ENCODE measurements around the gene AMY2A.
"Not testable (repeated sequence)": the region's sequence is repeated elsewhere in the genome, so short reads cannot be mapped to it uniquely, and the experiment has no call there.

The AMY2A gene

DNA sequence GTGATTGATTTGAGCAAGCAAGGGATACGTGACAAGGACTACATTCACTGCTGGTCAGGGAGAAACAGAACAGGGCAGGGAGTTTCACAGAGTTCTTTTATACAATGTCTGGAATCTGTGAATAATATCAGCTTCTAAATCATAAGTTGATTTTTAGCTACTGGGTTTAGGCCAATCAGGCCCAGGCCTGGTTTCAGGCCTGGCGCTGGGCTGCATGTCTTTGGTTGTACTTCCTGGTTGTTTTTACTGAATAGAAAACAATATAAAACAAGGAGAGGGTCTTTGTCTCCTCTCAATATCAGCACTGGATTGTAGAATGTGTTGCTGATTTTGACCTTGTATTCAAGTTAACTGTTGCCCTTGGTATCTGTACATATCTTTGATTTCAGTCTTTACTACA is 865 bp upstream of the AMY2A start:
- CTCF ChIA-PET: no interaction called here
- Histone ChIP-seq H3K9me3 (ENCODE audit: control insufficient read depth, insufficient read depth, low read depth, low read length) (no peaks in the 10 kb centered on the region), H3K4me3 (ENCODE audit: low read depth, low read length) (no peak overlapping the region), H3K4me1 (ENCODE audit: control insufficient read depth, insufficient read depth, low read length) (no peaks in the 10 kb centered on the region), H3K36me3 (ENCODE audit: control insufficient read depth in 2 of 2, insufficient read depth in 1 of 2, low read length in 2 of 2) (no peaks in the 10 kb centered on the region), H3K27ac (ENCODE audit: extremely low read depth, low read depth, low read length) (no peak overlapping the region)
- TF ChIP-seq, protein P1, sequence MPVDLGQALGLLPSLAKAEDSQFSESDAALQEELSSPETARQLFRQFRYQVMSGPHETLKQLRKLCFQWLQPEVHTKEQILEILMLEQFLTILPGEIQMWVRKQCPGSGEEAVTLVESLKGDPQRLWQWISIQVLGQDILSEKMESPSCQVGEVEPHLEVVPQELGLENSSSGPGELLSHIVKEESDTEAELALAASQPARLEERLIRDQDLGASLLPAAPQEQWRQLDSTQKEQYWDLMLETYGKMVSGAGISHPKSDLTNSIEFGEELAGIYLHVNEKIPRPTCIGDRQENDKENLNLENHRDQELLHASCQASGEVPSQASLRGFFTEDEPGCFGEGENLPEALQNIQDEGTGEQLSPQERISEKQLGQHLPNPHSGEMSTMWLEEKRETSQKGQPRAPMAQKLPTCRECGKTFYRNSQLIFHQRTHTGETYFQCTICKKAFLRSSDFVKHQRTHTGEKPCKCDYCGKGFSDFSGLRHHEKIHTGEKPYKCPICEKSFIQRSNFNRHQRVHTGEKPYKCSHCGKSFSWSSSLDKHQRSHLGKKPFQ (tag by site-specific recombination; IDR thresholded peaks at IDR 0.05): no peak
- TF ChIP-seq, protein P2, sequence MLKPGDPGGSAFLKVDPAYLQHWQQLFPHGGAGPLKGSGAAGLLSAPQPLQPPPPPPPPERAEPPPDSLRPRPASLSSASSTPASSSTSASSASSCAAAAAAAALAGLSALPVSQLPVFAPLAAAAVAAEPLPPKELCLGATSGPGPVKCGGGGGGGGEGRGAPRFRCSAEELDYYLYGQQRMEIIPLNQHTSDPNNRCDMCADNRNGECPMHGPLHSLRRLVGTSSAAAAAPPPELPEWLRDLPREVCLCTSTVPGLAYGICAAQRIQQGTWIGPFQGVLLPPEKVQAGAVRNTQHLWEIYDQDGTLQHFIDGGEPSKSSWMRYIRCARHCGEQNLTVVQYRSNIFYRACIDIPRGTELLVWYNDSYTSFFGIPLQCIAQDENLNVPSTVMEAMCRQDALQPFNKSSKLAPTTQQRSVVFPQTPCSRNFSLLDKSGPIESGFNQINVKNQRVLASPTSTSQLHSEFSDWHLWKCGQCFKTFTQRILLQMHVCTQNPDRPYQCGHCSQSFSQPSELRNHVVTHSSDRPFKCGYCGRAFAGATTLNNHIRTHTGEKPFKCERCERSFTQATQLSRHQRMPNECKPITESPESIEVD (tag by site-specific recombination; IDR thresholded peaks at IDR 0.05): no peak
- no peak for TF ChIP-seq SCRT2 (tag by site-specific recombination; IDR thresholded peaks at IDR 0.05)
- TF ChIP-seq IKZF3 (tag by site-specific recombination; IDR thresholded peaks at IDR 0.05): no peak
- no peak for TF ChIP-seq SP3 (tag by site-specific recombination; IDR thresholded peaks at IDR 0.05)
- no peak for TF ChIP-seq ZBTB21 (tag by site-specific recombination; IDR thresholded peaks at IDR 0.05)
- TF ChIP-seq ZNF510 (tag by site-specific recombination; IDR thresholded peaks at IDR 0.05; ENCODE audit: insufficient replicate concordance): no peak
- TF ChIP-seq, protein P3, sequence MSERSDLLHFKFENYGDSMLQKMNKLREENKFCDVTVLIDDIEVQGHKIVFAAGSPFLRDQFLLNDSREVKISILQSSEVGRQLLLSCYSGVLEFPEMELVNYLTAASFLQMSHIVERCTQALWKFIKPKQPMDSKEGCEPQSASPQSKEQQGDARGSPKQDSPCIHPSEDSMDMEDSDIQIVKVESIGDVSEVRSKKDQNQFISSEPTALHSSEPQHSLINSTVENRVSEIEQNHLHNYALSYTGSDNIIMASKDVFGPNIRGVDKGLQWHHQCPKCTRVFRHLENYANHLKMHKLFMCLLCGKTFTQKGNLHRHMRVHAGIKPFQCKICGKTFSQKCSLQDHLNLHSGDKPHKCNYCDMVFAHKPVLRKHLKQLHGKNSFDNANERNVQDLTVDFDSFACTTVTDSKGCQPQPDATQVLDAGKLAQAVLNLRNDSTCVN (tag by site-specific recombination; optimal IDR thresholded peaks at IDR 0.05): no peak
- no peak for TF ChIP-seq ZNF394 (tag by site-specific recombination; IDR thresholded peaks at IDR 0.05; ENCODE audit: borderline replicate concordance)
- TF ChIP-seq ZNF366 (tag by site-specific recombination; conservative IDR thresholded peaks at IDR 0.05): no peak
- no peak for TF ChIP-seq HOXC10 (CRISPR knock-in tag; IDR thresholded peaks at IDR 0.05)
- TF ChIP-seq ZFP37 (tag by site-specific recombination; IDR thresholded peaks at IDR 0.05): no peak
- TF ChIP-seq ZNF248 (tag by site-specific recombination; IDR thresholded peaks at IDR 0.05): no peak
- TF ChIP-seq ZNF146 (tag by site-specific recombination; IDR thresholded peaks at IDR 0.05): no peak
- no peak for TF ChIP-seq HOXA7 (CRISPR knock-in tag; IDR thresholded peaks at IDR 0.05; ENCODE audit: borderline replicate concordance)
- POLR2A ChIA-PET: no interaction called here

DNA sequence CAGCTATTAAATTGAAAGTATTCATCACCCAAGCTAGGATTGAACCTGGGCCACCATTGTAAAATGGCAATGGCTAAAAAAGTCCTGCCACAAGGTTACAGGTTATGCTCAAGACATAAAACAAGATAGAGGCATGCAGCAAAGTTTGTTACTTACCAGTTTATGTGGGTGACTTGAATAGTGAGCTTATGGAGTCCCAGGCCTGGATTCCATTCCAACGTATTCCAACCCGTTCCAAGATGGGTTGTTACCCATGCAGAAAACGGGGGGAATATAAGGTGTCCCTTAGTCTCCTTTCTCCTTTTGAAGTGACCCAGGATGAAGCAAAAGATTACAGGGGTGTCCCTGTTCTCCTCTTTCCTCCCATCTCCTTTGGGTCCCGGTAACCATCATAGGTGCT is 10.2 kb downstream of the AMY2A start:
- H3K9me3 ChIP-seq (ENCODE audit: control insufficient read depth, insufficient read depth, low read depth, low read length); H3K4me1 ChIP-seq (ENCODE audit: control insufficient read depth, insufficient read depth, low read length); H3K27ac ChIP-seq (ENCODE audit: extremely low read depth, low read depth, low read length); CTCF ChIA-PET; H3K4me3 ChIP-seq (ENCODE audit: low read depth, low read length); H3K36me3 ChIP-seq (ENCODE audit: control insufficient read depth in 2 of 2, insufficient read depth in 1 of 2, low read length in 2 of 2); POLR2A ChIA-PET: not testable (repeated sequence)

DNA sequence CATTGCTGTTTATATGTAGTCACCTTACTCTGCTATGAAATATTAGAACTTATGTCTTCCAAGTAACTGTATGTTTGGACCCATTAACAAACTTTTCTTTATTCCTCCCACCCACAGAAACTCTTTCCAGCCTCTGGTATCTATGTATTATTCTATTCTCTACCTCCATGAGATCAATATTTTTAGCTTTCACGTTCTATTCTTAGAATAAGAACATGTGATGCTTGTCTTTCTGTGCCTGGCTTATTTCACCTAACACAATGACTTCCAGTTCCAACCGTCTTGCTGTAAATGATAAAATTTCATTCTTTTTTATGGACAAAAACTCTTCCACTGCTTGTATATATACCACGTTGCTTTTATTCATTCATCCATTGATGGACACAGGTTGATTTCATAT is 24.0 kb downstream of the AMY2A start:
- H3K4me1 ChIP-seq (ENCODE audit: control insufficient read depth, insufficient read depth, low read length); H3K27ac ChIP-seq (ENCODE audit: extremely low read depth, low read depth, low read length); POLR2A ChIA-PET; CTCF ChIA-PET; H3K9me3 ChIP-seq (ENCODE audit: control insufficient read depth, insufficient read depth, low read depth, low read length); H3K4me3 ChIP-seq (ENCODE audit: low read depth, low read length); H3K36me3 ChIP-seq (ENCODE audit: control insufficient read depth in 2 of 2, insufficient read depth in 1 of 2, low read length in 2 of 2): not testable (repeated sequence)

DNA sequence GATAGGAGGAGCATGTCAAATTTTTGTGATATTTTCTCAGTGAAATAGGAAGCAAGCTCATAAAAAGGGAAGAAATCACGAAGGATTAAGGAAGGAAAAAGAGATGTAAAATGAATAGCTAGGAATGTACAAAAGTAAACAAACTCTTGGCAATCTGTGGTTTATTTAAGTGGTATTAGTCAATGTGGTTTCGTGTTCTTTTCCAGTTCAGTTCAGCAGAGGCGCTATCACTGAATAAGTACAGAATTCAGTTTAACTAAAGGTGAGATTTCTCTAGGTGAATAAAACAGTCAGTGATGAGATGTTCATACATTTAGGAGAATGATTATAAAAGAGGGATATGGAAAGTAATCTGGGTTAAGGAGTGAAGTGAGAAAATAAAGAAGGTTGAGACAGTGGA is 26.7 kb downstream of the AMY2A start:
- H3K9me3 ChIP-seq (ENCODE audit: control insufficient read depth, insufficient read depth, low read depth, low read length); CTCF ChIA-PET; H3K27ac ChIP-seq (ENCODE audit: extremely low read depth, low read depth, low read length); POLR2A ChIA-PET; H3K4me3 ChIP-seq (ENCODE audit: low read depth, low read length); H3K36me3 ChIP-seq (ENCODE audit: control insufficient read depth in 2 of 2, insufficient read depth in 1 of 2, low read length in 2 of 2); H3K4me1 ChIP-seq (ENCODE audit: control insufficient read depth, insufficient read depth, low read length): not testable (repeated sequence)

DNA sequence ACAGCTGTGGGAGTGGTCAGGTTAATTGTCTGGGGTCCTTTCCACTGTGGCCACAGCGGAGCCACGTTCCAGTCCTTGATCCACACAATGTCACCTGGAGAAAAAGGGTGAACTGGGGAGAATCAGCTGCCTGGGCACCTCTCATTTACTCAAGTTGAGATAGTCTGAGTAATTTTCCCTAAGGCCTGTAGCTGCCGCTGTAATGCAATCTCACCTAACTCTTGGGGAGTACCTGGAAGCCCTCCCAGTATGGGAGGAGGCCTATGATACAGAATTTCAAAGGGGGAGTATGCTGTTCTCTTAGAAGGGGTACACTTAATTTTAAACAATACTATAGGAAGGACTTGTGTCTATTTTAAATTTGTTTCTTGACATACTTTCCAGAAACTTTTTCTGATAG is 33.1 kb downstream of the AMY2A start:
- CTCF ChIA-PET; H3K9me3 ChIP-seq (ENCODE audit: control insufficient read depth, insufficient read depth, low read depth, low read length); H3K4me1 ChIP-seq (ENCODE audit: control insufficient read depth, insufficient read depth, low read length); H3K4me3 ChIP-seq (ENCODE audit: low read depth, low read length); H3K27ac ChIP-seq (ENCODE audit: extremely low read depth, low read depth, low read length); POLR2A ChIA-PET; H3K36me3 ChIP-seq (ENCODE audit: control insufficient read depth in 2 of 2, insufficient read depth in 1 of 2, low read length in 2 of 2): not testable (repeated sequence)

DNA sequence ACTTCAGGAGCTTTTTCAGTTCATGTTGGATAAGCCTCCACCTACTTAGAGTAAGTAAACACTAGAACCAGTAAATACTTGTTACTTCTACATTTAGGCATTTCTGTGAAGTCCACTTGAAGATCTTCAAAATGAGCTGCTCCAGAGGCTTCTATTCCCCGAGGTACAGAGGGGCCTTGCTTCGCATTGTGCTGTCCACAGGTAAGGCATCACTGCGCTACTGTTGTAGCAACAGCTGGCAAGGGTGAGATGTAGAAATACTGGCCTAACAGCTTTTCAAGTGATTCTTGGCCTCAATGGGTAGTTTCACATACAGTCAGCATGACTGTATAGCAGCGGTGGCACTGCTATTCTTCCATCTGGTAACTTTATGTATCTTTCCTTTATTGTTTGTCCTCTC is 33.7 kb downstream of the AMY2A start:
- H3K4me3 ChIP-seq (ENCODE audit: low read depth, low read length); H3K4me1 ChIP-seq (ENCODE audit: control insufficient read depth, insufficient read depth, low read length); POLR2A ChIA-PET; H3K36me3 ChIP-seq (ENCODE audit: control insufficient read depth in 2 of 2, insufficient read depth in 1 of 2, low read length in 2 of 2); H3K9me3 ChIP-seq (ENCODE audit: control insufficient read depth, insufficient read depth, low read depth, low read length); CTCF ChIA-PET; H3K27ac ChIP-seq (ENCODE audit: extremely low read depth, low read depth, low read length): not testable (repeated sequence)

DNA sequence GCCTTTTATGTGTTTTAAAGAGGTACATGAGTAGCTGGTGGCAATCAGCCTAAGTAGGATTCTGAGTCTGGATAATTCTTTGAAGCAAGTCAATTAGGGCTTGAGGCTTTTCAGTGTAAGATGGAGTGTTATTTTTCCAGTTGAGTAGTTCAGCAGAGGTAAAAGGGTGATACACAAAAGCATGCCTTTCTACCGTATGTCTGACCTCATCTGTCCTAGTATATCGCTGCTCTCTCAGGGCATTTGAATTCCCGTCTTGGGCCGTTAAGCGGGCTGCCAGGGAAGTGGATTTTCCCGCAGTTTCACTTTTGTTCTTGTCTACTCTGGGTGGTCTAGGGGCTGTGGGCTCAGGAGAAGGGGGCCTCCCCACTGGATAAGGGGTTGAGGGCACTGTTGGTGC is 36.9 kb downstream of the AMY2A start:
- H3K4me3 ChIP-seq (ENCODE audit: low read depth, low read length); POLR2A ChIA-PET; H3K4me1 ChIP-seq (ENCODE audit: control insufficient read depth, insufficient read depth, low read length); H3K9me3 ChIP-seq (ENCODE audit: control insufficient read depth, insufficient read depth, low read depth, low read length); H3K27ac ChIP-seq (ENCODE audit: extremely low read depth, low read depth, low read length); H3K36me3 ChIP-seq (ENCODE audit: control insufficient read depth in 2 of 2, insufficient read depth in 1 of 2, low read length in 2 of 2); CTCF ChIA-PET: not testable (repeated sequence)

Measured in HEK293 (cell line).